NCI-H2081 (cell line): ENCODE results near the gene PLEKHG2.

Experiments used
- DNase-seq, 2 experiments: peaks; one replicate each; lab custom pipeline; 2025; lab: John Stamatoyannopoulos, UW

PLEKHG2 gene

DNA sequence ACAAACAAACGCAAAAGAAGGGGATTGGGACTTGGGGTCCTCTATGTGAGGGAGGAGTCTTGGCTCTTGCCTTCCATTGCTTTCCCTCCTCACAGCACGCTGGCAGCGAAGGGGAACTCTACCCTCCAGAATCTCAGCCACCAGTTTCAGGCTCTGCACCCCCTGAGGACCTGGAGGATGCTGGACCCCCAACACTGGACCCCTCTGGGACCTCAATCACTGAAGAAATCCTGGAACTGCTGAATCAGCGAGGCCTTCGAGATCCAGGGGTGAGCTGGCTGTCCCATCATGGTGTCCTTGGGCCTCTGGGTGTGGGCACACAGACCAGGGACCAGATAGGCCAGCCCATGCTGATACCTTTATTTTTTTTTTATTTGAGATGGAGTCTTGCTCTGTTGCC lies 9.6 kb downstream of the PLEKHG2 start:
- no peak for DNase-seq

DNA sequence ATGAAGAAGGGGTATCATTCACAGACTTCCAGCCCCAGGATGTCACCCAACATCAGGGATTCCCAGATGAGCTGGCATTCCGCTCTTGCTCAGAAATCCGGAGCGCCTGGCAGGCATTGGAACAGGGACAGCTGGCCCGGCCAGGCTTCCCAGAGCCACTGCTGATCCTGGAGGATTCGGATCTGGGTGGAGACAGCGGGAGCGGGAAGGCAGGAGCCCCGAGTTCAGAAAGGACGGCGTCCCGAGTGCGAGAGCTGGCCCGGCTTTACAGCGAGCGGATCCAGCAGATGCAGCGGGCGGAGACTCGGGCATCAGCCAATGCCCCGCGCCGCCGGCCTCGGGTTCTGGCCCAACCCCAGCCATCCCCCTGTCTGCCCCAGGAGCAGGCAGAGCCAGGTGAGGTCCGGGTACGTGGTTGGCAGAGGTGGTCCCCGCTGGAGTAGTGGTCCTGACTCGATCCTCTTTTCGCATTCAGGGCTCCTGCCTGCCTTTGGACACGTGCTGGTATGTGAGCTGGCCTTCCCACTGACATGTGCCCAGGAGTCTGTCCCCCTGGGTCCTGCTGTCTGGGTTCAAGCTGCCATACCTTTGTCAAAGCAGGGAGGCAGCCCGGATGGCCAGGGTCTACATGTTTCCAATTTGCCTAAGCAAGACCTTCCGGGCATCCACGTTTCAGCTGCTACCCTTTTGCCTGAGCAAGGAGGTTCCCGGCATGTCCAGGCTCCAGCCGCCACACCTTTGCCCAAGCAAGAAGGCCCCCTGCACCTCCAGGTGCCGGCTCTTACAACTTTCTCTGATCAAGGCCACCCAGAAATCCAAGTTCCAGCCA lies 11.0 kb downstream of the PLEKHG2 start:
- no peak for DNase-seq

DNA sequence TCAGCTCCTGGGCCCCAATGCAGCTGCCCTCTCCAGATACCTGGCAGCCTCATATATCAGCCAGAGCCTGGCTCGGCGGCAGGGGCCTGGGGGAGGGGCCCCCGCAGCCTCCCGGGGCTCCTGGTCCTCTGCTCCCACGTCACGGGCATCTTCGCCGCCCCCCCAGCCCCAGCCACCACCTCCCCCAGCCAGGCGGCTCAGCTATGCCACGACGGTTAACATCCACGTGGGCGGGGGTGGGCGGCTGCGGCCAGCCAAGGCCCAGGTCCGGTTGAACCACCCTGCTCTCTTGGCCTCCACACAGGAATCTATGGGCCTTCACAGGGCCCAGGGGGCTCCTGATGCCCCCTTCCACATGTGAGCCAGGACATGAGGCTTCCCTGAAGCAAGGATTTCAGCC lies 12.5 kb downstream of the PLEKHG2 start:
- DNase-seq = no peak

DNA sequence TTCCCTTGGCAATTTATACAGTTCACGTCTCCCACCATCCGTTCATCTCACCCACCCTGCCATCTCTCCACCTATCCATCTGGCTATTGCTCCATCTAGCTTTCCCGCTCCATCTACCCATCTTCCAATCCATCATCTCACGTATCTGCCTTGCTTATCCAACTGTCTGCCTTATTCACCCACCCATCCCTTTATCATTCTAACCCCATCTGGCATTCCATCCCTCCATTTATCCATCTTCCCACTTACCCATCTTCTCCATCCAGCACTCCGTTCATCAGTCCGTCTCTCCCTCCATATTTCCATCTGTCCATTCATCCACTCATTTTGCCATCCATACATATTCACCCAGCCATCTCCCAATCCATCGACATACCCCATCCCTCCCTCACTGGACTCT lies 13.3 kb downstream of the PLEKHG2 start:
- no peak for DNase-seq

DNA sequence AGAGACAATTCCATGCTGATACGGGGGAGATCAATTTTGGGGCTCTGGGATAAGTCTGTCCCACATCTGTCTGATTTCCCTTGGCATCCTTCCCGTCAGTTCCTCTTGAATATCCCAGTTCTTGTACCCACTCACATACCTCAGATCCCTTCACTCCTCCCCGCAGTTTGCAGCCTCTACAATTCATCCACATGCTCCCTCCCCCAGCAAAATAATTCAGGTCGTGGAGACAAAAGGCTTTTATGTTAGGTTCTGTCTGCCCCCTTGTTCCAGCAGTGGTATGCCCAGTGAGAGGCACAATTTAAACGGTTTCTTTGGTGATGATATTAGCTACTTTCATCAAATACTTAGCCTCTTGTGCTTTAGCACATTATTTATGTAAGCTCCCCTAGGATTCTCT lies 13.7 kb downstream of the PLEKHG2 start:
- DNase-seq = no peak

DNA sequence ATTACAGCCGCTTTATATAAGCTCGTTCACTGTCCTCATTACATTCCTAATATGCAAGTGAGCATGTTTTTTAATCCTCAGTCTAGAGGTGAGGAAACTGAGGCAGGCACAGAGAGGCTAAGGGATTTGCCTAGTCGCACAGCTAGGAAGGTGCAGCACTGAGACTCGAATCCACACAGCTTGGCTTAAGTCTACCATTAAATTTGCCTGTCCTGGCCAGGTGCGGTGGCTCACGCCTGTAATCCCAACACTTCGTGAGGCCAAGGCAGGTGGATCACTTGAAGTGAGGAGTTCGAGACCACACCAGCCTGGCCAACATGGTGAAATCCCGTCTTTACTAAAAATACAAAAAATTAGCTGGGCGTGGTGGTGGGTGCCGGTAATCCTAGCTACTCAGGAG lies 15.2 kb downstream of the PLEKHG2 start:
- no peak for DNase-seq

DNA sequence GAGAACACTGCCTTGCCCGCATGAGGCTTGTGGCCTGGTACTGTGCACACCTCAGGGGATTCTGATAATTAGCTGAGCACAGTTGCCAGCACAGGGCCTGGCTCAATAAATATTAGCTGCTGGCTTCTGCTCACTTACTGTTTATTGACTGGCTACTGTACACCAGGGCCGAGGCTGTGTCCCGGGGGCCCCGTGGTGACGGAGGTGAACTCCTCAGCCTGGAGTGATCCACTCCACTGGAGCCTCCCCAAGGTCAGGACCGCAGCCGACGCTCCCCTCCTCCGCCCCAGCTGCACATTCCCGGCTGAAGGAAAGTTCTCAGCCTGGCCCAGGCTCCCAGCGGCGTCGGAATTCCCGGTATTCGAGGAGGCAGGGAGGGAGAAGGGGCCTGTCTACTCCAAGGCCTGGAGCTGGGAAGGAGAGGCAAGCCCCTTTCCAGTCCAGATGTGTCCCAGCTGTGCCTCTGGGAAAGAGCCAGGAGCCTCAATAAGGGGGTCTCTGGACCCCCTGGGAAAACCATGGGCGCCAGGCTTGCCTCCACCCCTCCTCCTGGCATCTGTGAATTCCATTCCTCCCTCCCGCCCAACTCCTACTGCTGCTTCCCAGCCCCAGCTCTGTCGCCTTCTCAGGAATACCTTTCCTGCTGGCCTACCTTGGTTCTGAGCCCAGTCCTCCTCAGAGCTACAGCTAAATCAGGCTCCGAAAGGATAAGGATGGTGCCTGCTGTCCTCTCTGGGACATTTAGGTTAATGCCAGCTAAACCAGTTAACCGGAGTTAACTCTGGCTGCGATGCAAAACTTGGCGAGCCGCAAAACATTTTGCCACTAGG lies 16.0 kb downstream of the PLEKHG2 start:
- DNase-seq = no peak

DNA sequence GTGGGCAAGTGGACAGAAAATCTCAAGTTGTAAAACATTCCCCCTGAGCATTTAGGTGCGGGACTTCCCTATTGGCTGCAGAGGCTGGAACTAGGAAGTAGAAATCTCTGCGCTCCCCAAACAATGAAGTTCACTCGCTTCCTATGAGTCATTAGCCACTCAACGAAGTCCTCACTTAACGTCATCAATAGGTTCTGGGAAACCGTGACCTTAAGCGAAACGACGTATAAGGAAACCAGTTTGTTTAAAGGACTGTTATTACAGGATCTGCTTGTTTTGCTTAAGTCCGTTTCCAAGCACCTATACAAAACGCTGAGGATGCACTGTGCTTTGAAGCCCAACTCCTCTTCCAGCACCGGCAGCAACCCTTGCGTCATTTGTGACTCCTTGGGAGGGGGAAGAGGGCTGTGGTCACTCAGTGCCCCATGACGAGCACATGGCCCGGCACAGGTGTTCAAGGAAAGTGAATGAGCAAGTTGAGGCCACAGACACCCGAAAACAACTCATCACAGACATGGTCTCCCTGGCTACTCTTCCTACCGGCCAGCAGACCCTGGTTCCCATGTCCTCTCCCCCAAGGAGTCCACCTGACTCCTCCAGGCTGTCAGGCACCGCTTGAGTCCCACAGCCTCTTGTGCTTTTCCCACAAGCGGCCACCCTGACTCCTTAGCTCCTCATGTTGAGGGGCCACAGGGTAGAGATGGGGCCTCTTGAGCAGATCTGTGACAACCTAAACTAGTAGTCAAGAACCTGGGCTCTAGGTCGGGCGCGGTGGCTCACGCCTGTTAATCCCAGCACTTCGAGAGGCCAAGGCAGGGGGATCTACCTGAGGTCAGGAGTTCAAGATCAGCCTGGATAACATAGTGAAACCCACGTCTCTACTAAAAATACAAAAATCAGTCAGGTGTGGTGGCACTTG lies 18.5 kb downstream of the PLEKHG2 start:
- no peak for DNase-seq

DNA sequence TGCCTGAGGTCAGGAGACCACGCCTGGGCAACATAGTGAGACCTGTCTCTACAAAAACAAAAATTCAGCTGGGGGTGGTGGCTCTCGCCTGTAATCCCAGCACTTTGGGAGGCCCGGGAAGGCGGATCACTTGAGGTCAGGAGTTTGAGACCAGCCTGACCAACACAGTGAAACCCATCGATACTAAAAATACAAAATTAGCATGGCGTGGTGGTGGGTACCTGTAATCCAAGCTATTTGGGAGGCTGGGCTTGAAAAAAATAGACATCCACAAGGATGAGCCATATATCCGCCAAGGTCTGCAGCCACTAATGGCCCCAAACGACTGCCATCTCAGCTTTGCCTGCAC lies 20.2 kb downstream of the PLEKHG2 start:
- no peak for DNase-seq

DNA sequence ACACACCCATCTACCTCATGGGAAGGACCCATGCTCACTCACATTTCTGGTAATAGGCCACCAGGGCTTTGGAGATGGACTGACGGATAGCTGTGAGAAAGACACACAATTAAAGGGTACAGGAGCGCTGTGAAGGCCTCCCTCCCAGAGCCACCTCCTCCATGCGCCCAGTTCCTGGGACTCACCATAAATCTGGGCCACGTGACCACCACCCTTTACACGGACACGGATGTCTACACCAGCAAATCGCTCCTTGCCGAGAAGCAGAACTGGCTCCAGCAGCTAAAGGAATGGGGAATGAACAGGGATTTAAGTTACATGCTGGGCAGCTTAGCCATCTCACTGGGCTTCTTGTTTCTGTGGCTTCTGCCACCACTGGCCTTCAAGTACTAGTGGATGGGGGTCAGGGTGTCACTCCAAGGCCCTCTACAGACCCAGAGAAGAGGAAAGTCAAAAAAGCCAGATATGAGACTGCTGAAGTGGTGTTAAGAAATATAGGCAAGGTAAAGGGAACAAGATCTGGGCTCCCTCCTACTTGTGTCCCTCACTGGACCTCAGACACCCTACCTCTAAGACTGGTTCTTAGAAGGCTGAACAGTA lies 21.1 kb downstream of the PLEKHG2 start:
- no peak for DNase-seq

DNA sequence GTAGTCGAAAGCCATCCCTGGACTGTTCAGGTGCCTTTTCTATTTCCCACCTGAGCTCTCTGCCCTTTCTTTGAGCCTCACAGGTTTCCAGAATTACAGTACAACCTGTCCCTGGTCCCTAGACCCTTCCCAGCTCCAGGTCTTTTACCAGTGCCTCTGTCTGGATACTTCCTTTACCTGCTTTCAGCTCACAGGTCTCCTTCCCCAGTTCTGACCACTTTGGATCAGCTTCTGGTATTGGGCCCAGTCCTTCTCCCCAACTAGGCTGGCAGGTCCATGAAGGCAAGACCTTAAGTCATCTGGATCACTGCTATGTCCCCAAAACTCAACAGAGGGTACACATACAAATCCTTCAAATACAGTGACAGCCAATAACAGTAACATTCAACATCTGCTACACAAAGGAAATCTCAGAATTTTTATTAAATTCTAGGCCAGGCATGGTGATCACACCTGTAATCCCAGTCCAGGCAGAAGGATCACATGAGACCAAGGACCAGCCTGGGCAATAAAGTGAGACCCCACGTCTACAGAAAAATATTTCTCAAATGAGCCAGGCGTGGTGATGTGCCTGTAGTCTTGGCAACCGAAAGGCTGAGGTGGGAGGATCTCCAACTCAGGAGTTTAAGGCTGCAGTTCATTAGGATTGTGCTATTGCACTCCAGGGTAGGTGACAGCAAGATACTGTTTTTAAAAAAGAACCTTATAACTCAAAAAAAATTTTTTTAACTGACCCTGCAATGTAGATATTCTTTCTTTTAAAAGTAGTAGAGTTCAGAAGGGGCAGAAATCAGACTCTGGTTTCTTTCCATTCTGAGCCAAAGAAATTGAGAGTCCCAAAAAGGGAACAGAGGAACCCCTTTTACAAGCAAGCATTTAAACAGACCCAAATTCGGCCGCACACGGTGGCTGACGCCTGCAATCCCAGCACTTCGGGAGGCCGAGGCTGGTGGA lies 21.9 kb downstream of the PLEKHG2 start:
- DNase-seq = no peak

DNA sequence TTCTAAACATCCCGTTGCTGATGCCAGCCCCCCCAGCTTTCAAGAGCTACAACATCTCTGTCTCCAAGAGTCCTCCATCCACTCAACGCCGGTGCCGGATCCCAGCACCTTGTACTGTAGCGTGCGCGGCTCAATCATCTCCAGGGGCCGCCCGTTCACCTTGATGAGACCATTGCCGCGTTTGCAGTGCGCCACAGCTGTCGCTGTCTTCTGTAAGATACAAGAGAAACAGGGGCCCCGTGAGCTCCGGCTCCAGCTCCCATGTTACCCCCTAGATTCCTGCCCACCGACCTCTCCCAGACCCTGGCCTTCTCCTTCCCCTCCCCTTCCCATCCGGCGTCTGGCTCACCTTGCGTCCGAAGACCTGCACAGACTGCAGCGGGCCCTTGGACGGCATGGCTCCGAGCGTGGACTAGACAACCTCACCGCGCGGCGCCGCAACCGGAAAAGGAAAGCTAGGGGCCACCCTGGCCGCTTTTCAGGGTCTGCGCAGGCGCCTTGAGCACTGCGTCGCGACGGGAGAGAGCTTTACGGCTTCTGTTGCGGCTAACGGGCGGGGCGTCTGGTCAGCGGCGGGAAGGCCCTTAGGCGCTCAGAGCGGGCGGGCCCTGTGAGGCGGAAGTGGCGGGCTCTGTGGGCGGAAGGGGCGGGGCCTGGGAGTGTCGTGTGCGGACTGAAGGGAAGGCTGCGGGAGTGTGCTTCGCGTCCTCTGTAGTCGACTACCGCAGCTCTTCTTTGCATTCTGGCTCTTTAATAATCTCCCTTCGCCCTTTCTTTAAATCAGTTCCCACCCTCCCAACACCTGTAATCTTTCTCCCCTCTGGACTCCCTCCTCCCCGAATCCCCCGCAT lies 23.3 kb downstream of the PLEKHG2 start, which contains the start of gene RPS16:
TSS of gene RPS16 (minus strand) at position 451 of the 851 bp plus-strand sequence. CDS start at position 397, 54 bp downstream.
- peak; percentile 98 for DNase-seq

DNA sequence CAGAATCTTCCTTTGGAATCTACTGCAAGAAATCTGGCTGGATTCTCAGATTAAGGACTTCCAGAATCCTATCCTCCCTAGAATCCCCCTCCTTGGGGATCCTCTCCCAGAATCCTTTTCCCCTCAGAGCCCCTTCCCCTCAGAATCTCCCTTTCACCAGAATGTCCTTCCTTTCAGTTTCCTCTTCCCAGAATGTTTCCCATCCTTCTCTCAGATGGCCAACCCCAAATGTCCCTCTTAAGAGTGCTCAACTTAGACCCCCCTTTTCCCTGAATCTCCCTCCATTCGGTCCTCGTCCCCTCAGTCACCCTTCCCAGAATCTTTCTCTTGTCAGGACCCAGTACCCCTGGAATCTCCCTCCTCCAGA lies 23.9 kb downstream of the PLEKHG2 start:
- no peak for DNase-seq

DNA sequence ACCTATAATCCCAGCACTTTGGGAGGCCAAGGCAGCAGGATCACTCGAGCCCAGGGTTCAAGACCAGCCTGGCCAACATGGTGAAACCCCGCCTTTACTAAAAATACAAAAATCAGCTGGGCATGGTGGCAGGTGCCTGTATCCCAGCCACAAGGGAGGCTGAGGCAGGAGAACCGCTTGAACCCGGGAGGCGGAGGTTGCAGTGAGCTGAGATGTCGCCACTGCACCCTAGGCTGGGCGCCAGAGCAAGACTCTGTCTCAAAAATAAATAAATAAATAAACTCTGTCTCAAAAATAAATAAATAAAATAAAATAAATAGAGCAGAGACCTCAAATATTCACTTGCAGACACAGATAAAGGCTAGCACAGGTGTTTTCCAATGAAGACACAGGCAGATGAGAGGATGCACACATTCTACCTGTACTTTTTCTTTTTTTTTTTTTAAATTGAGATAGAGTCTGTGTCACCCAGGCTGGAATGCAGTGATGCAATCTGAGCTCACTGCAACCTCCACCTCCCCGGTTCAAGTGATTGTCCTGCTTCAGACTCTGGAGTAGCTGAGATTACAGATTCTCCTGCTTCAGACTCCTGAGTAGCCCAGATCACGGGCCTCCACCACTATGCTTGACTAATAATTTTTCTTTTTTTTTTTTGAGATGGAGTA lies 25.9 kb downstream of the PLEKHG2 start:
- no peak for DNase-seq

DNA sequence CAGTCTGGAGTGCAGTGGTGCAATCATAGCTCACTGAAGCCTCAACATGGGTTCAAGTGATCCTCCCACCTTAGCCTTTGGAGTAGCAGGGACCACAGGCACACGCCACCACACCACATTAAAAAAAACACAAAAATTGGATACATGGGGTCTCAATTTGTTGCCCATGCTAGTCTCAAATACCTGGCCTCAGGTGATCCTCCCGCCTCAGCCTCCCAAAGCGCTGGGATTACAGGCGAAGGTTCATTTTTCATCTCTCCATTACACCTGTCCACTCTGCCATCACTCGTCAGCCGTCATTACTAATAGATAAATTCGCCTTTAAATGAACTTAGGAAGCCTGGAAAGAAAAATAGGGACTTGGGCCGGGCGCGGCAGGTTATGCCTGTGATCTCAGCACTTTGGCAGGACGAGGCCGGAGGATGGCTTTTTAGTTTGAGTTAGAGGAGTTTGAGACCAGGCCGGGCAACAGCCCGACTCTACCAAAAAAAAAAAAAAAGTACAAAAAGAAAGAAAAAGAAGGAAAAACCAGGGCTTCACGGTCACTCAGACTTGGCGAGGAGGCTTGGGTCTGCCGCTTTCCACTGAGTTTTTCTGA lies 32.2 kb downstream of the PLEKHG2 start:
- no peak for DNase-seq

DNA sequence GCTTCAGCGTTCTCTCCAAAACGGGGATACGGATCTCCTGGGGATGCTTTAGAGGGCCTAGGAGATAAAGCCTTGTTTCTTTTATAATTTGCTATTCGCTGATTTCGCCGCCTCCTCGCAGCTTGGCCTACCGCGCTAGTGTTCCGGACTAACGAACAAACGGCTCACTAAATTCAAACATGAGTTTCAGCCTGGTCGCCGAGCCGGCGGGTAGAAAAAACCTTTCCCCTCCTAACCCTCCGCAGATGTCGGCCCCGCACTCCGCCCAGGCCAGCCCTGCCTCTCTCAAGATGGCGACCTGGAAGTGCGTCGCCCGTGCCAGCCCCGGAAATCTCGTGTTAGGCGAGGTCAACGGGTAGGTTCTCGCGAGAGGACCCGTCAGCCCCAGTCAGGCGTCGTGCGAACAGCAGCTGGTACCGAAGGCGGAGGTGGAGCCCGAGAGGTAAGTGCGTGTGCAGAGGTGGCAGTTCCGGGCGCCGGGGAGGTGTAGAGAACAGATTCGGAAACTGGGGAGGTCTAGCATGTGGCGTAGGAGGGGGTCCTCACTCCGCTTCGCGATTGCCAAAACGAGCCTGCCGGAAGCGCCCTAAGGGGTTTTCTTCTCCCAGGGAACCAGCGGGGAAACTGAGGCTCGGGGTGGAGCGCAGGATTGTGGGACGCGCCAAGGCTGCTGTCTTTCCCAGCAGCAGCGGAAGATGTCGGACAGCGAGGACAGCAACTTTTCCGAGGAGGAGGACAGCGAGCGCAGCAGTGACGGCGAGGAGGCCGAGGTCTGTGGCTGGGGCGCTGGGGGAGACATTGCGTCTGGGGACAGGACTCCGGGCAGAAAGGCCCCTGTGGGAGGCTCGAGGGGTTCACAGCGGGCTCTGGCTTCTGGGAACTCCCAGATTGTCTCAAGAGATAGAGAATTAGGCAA lies 33.0 kb downstream of the PLEKHG2 start, which contains the start of gene SUPT5H:
TSS of gene SUPT5H (plus strand) at position 387 of the 916 bp plus-strand sequence. CDS start at position 696, 309 bp downstream.
- peak; percentile 97 to 98 for DNase-seq

DNA sequence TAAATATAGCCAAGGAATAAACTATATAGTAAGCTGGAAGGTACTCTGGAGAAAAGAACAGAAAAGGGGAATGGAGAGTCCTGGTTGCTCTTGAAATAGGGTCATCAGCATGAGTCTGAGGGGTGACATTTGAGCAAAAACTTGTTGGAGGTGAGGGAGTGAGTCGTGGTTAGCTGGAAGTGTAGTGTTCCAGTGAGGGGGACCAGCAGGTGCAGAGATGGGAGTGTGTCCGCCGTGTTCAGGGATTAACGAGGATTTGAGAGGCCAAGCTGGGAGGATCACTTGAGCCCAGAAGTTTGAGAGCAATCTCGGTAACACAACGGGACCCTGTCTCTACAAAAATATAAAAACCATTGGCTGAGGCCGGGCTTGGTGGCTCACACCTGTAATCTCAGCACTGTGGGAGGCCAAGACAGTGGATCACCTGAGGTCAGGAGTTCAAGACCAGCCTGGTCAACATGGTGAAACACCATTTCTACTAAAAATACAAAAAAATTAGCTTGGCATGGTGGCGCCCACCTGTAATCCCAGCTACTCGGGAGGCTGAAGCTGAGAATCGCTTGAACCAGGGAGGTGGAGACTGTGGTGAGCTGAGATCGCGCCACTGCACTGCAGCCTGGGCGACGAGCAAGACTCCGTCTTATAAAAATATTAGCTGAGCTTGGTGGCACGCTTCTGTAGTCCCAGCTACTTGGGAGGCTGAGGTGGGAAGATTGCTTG lies 34.1 kb downstream of the PLEKHG2 start:
- DNase-seq = no peak
